Measurements from ENCODE around the gene NTN1.
"Not testable (repeated sequence)": the region's sequence is repeated elsewhere in the genome, so short reads cannot be mapped to it uniquely, and the experiment has no call there.

NTN1 gene

DNA sequence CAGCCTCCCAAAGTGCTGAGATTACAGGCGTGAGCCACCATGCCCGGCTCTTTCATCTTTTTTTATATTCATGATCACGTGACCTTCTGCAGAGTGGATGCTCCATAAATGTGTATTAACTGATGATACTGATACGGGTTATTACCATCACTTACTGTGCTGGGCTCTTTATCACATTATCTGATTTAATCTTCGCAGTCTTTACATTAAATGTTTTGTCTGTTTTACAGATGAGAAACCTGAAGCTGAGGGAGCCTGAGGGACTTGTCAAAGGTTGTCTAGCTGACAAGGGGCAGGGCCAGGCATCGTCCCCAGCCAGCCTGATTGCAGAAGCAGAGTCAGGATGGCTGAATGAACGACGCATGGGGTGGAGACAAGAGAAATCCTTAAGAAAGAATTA, 104.4 kb downstream of the NTN1 start:
- no peak for DNase-seq

DNA sequence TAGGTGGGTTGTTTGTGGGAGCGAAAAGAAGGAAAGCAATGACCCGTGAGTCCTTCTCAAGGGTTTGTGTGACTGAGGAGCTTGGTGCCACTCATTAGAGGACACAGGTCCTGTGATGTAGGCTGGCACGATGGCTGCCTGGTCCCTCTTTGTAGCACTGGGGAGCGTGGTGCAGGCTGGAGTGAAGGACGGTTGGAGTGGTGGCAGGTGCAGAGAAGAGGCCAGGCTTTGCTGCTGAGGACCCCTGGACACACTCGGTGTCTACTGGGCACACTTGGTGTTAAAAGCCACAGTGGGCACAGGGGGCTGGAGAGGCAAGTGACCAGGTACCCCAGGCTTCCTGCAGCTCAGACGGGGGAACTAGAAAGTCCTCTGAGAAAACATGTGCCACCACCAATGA, 106.0 kb downstream of the NTN1 start:
- DNase-seq: no peak

DNA sequence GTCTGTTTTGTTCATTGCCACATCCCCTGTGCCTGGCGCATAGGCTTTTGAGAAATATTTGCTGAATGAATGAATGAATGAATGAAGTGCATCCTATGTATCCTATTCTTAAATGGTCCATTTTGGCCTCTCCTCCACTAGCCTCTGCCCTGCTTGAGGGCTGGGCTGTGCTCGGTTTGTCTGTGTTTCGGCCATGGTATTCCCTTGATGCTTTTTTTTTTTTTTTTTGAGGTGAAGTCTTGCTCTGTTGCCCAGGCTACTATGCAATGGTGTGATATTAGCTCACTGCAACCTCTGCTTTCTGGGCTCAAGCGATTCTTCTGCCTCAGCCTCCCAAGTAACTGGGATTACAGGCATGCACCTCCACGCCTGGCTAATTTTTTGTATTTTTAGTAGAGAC, 110.1 kb downstream of the NTN1 start:
- DNase-seq: no peak

DNA sequence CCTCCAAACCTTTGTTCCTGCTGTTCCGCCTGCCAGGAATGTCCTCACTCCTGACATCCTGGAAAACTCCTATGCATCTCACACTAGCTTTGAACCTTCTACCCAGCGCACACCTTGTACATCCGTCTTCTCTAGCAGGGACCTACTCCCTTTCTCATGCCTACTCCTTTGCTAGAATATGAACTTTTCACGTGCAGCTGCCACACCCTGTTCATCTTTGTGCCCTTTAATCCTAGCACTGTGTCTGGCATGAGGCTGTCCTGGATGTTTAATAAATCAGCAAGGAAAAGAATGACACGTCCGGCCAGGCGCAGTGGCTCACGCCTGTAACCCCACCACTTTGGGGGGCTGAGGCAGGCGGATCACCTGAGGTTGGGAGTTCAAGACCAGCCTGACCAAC, 111.0 kb downstream of the NTN1 start:
- no peak for DNase-seq

DNA sequence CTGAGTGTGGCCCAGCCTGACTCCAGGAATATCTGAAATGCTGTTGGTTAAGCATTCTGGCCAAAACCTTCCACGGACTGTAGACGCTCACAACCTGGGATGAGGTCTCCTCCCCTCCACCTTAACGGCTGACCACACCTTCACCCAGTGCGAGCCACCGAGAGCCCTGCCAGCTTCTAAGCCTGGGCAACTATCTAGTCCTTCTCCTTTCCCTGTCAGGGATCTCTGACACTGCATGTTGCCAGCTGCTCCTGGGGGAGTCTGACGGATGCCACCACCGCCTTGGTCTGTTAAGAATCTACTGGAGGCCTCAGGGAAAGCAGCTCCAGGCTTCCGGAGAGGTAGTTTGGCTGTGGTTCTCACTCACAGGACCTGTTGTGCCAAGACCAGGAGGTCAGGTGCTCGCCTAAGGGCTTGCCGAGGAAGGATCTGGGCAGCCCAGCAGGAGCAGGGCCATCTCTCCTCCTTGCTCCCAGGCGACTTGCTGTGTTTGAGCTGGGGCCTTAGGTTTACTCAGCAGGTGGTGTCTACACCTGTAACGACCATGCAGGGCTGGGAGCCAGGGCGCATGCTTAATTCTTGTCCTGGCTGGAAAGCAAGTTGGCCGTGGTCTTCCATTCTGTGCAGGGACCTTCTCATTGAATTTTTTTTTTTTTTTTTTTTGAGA, 111.8 kb downstream of the NTN1 start:
- DNase-seq: no peak

DNA sequence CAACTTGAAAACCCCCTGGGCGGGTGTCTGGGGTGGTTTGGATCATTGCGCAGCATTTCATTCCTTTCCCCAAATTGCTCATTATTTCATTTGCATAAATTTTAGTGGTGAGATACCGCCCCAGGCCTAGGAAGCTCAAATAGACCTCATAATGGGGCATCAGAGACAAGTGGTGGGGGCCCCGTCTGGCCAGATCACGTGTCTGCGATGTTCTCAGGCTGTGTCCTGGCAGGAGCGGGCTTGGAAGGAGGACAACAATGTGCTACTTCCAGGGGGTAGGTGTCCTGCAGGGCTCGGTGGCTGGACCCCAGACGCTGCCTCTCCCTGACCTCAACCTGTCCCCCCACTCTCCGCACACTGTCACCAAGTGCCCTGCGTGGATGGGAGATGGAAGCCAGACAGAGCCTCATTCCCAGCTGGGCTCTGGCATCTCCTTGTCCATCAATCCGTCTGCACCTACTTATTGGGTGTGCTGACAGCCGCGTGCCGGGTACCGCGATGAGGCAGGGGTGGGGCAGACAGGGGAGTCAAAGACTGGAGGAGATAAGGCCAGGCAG, 116.9 kb downstream of the NTN1 start:
- no peak for DNase-seq

- no peak for DNase-seq
Observed at GRCh38 chr17:9139695-9140094, 118.4 kb downstream of the NTN1 start.

GRCh38 chr17:9140550-9141424, 119.5 kb downstream of the NTN1 start:
- DNase-seq: no peak

- no peak for DNase-seq
Observed at GRCh38 chr17:9141425-9141753, 120.1 kb downstream of the NTN1 start.

DNA sequence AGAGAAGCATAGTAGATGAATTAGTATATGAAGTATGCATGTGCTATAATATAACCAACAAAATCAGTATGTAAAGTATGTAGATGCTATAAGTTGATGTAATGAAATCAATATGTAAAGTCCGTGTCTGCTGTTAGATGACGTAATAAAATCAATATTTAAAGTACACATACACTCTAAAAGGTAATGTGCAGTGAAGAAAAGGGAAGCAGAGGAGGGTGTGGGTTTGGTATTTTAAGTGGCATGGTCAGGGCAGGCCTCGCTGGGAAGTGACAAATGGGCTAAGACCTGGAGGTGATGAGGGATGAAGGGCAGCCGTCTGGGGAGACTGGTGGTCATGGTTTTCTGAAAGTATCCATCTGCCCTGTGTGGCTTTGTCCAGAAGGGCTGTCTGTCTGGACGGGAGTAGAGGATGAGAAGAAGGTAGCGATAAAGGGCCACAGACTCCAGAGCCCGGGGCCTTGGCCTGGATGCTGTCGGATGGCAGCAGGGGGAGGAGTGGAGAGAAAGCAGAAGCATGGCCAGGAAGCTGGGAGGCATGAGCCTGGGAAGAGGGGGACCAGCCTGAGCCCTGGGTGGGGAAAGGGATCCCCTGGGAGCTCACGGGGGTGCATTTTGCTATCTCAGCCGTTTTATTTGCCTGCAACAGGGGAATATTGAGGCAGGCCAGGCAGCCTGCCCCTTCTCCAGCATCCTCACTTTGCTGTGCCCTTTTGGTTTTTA, 121.6 kb downstream of the NTN1 start:
- DNase-seq: no peak

DNA sequence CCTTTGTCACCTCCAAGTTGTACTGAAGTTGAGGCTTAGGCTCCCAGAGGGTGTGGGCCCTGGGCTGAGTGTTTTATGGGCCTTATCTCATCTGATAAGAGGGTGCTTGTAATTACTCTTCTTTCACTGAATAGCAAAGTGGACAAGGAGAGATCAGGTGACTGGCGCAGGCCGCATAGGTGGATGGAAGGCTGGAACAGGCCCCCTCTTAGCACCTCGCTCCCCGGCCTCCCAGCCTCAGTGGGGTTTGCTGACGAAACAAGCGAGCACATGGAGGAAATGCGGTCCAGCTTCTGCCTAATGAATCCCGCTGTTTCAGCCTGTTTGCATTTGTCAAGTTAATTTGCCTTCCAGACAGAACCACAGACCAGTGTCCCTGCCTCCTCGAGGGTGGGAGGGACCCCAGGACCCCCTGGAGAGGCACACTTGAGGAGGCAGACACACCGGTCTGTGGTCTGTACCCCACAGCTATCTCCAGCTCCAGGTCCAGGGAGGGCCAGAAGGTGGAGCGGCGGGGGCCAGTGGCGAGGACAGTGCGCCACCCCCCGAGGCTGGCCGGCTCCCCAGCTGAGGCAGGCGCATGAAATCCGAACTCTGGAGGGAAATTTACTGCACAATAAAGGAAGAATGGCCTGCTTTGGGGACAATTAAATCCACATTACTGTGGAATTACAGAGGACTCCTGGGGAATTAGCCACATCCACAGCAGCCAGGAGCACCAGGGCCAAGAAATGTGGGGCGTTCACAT, 123.4 kb downstream of the NTN1 start:
- DNase-seq: no peak

GRCh38 chr17:9146064-9146463, 124.8 kb downstream of the NTN1 start:
- no peak for DNase-seq

- no peak for DNase-seq
Observed at GRCh38 chr17:9148905-9149525, 127.7 kb downstream of the NTN1 start.

DNA sequence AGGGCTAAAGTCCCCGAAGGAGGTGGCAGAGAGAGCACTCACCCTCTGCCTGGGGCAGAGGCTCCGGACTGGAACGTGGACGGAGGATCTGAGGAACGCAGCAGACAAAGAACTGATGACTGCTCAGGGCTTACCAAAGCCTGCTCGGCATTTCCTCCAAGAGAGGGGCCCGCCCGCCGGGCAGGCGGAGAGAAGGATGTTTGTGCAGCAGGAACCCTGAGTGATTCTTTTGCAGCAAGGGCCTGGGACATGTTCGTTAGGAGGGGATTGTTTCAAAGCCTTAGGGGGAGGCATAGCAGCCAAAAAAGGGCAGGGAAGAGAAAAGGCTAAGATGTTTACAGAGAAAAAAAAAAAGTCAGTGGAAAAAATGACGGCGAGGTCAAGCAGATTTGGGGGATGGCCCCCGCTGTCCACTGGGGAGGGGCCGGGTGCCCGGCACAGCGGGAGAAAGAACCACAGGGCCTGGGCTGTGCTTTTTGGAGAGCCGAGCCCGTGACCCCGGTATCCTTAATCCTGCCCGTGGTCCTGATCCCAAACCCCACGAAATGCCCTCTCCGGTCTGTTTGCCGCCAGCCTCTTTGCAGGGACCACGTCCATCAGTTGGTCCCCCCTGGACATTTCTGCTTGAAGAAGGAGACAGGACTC, 129.3 kb downstream of the NTN1 start:
- no peak for DNase-seq

- DNase-seq: no peak
Observed at GRCh38 chr17:9151091-9151490, 129.8 kb downstream of the NTN1 start.

GRCh38 chr17:9151740-9152139, 130.4 kb downstream of the NTN1 start:
- DNase-seq: not testable (repeated sequence)

DNA sequence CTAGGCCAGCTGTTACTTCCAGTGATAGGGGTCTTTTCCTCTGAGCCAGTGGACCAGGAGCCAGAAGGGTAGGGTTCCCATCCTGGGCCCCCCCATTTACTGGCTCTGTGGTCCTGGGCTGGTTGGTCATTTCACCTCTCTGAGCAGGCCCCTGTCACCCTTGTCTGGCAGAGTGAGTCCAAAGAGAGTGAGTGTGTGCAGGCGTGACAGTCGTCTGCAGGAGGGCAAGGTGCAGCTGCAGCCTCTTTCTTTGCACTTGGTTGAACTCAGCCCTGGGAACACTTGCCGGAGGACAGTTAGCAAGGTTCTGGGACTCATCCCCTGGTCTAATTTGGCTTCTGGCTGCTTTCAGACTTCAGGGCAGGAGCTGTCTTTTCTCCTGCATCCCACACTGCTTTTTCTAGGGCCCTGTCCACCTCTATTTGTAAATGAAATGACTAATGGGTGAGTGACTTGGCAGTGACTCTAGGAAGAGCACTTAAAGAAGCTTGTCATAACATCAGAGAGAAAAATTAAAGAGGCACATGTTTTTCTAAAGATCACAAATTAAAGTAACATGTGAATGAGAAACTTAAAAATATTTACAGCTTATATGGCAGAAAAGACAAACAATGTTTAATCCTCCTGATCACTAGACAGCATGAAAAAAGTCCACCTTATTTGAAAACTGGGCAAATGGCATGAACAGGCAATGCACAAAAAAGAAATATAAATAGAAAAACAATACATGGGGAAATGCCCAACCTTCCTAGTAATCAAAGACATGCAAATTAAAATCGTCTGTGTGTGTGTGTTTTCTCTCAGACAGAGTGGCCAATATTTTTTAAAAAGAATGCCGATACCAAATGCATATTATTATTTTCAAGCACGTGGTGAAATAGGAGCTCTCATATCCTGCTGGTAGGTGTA, 137.5 kb downstream of the NTN1 start:
- no peak for DNase-seq

DNA sequence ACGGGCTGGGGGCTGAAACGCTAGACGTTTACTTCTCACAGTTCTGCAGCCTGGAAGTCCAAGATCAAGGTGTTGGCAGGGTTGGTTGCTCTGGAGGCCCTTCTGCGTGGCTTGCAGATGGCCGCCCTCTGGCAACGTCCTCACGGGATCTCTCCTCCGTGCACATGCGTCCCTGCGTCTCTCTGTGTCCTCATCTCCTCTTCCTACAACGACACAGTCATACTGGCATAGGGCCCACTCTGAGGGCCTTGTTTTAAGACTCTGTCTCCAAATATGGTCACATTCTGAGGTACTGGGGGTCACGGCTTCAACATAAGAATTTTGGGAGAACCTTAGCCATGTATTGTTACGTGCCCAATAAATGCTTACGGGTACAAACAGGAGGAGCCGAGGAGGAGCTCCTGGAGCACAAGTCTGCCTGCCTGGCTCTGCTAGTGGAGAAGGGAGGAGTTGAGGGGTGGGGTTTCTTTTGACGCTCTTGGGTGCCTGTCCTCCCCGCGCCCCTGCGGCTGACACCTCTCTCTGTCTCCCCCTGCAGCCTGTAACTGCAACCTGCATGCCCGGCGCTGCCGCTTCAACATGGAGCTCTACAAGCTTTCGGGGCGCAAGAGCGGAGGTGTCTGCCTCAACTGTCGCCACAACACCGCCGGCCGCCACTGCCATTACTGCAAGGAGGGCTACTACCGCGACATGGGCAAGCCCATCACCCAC, 141.1 kb downstream of the NTN1 start:
- no peak for DNase-seq

DNA sequence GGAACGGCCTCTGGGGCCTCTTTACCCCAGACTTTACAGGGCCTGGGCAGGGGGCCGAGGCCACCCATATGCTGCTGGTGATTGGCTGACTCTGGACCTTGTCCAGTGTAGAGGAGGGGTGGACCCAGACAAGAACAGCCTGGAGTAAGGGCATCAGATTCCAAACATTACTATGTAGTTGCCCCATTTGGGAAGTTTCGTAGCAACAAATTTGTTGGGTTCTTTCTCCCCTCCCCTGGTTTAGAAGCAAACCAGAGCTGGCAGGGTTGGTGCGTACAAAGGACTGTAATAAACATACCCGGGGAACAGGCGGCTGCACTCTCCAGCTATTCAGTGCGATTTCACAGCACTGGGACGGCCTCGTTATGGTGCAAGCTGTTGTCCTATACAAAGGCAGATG, 145.5 kb downstream of the NTN1 start:
- DNase-seq: no peak

- no peak for DNase-seq
Observed at GRCh38 chr17:9167379-9167778, 146.1 kb downstream of the NTN1 start.

Measured in CD4-positive, alpha-beta T cell treated with Interleukin-10 for 1 hour (primary cell).